H9 (cell line): ENCODE results near the gene DLL3. TPM values are rescaled to one million over a fixed set of nuclear protein-coding genes. Genes with fewer than 3 reads are reported as not detected.

ENCODE experiments used
- DNase-seq: peaks from one replicate; pipeline ENCODE4 v3.0.0-alpha.2; 2017
- H2AFZ ChIP-seq: one replicate; pipeline ENCODE4 v1.6.1; 2013; ENCODE audit warnings: mild to moderate bottlenecking, low read length, control low read depth, moderate library complexity
- H2AK5ac ChIP-seq: 2 replicates; pipeline ENCODE4 v1.6.1; 2013; ENCODE audit warnings: low read length, control low read depth, mixed read lengths; ENCODE audit not compliant: insufficient read length
- H2BK120ac ChIP-seq: one replicate; pipeline ENCODE4 v1.6.1; 2013; ENCODE audit warnings: low read depth, mild to moderate bottlenecking, low read length, control low read depth, inconsistent platforms; ENCODE audit not compliant: poor library complexity, severe bottlenecking
- H2BK12ac ChIP-seq: 2 replicates; pipeline ENCODE4 v1.6.1; 2013; ENCODE audit warnings: low read length, control low read depth, mixed read lengths, low read depth; ENCODE audit not compliant: insufficient read length
- H2BK15ac ChIP-seq: 2 replicates; pipeline ENCODE4 v1.6.1; 2013; ENCODE audit warnings: low read depth, low read length, control low read depth
- H2BK20ac ChIP-seq: one replicate; pipeline ENCODE4 v1.6.1; 2013; ENCODE audit warnings: low read depth, mild to moderate bottlenecking, low read length, control low read depth, inconsistent platforms; ENCODE audit not compliant: poor library complexity, severe bottlenecking
- H2BK5ac ChIP-seq: 2 replicates; pipeline ENCODE4 v1.6.1; 2013; ENCODE audit warnings: low read length, control low read depth, mixed read lengths; ENCODE audit not compliant: insufficient read length
- H3K14ac ChIP-seq: 2 replicates; pipeline ENCODE4 v1.6.1; 2013; ENCODE audit warnings: low read length, control low read depth; ENCODE audit not compliant: insufficient read depth
- H3K18ac ChIP-seq: 2 replicates; pipeline ENCODE4 v1.6.1; 2013; ENCODE audit warnings: low read depth, mild to moderate bottlenecking, mixed read lengths, low read length, control low read depth; ENCODE audit not compliant: insufficient read length
- H3K23ac ChIP-seq: 2 replicates; pipeline ENCODE4 v1.6.1; 2013; ENCODE audit warnings: low read length, control low read depth, mixed read lengths, low read depth; ENCODE audit not compliant: insufficient read length
- H3K23me2 ChIP-seq: 2 replicates; pipeline ENCODE4 v1.6.1; 2013; ENCODE audit warnings: low read depth, mild to moderate bottlenecking, mixed read lengths, low read length, control low read depth; ENCODE audit not compliant: insufficient read length, poor library complexity, severe bottlenecking
- H3K27ac ChIP-seq: 2 replicates; pipeline ENCODE4 v1.5.1; 2013; ENCODE audit warnings: low read length, control low read depth, mixed read lengths, low read depth; ENCODE audit not compliant: insufficient read length
- H3K27me3 ChIP-seq: 2 replicates; pipeline ENCODE4 v1.6.1; 2013; ENCODE audit warnings: low read length, control low read depth, inconsistent platforms; ENCODE audit not compliant: insufficient read depth
- H3K4ac ChIP-seq: 2 replicates; pipeline ENCODE4 v1.6.1; 2013; ENCODE audit warnings: low read depth, mild to moderate bottlenecking, control low read depth, inconsistent platforms, low read length, moderate library complexity
- H3K4me1 ChIP-seq: 2 replicates; pipeline ENCODE4 v1.6.1; 2013; ENCODE audit warnings: low read length, control low read depth, inconsistent platforms; ENCODE audit not compliant: insufficient read depth
- H3K4me2 ChIP-seq: 2 replicates; pipeline ENCODE4 v1.6.1; 2013; ENCODE audit warnings: low read length, control low read depth, mixed read lengths; ENCODE audit not compliant: insufficient read length, insufficient read depth
- H3K56ac ChIP-seq: 2 replicates; pipeline ENCODE4 v1.6.1; 2013; ENCODE audit warnings: low read depth, mild to moderate bottlenecking, mixed read lengths, low read length, control low read depth; ENCODE audit not compliant: insufficient read length
- H3K79me1 ChIP-seq: 2 replicates; pipeline ENCODE4 v1.6.1; 2013; ENCODE audit warnings: low read depth, mild to moderate bottlenecking, moderate library complexity, low read length, control low read depth, inconsistent platforms; ENCODE audit not compliant: insufficient read depth, poor library complexity, severe bottlenecking
- H3K79me2 ChIP-seq: 2 replicates; pipeline ENCODE4 v1.6.1; 2013; ENCODE audit warnings: low read length, control low read depth, inconsistent platforms; ENCODE audit not compliant: insufficient read depth
- H3K9ac ChIP-seq: 2 replicates; pipeline ENCODE4 v1.6.1; 2013; ENCODE audit warnings: low read length, control low read depth, mixed read lengths; ENCODE audit not compliant: insufficient read length; ENCODE audit errors: extremely low read depth
- H3K9me3 ChIP-seq: one replicate; pipeline ENCODE4 v1.6.1; 2013; ENCODE audit warnings: low read depth, low read length, inconsistent platforms; ENCODE audit not compliant: control insufficient read depth
- H3T11ph ChIP-seq: one replicate; pipeline ENCODE4 v1.6.1; 2013; ENCODE audit warnings: mild to moderate bottlenecking, low read length, control low read depth, inconsistent platforms
- H4K20me1 ChIP-seq: one replicate; pipeline ENCODE4 v1.6.1; 2013; ENCODE audit not compliant: control insufficient read depth, insufficient read length, insufficient read depth
- H4K5ac ChIP-seq: 2 replicates; pipeline ENCODE4 v1.6.1; 2013; ENCODE audit warnings: low read depth, mild to moderate bottlenecking, mixed read lengths, low read length, control low read depth; ENCODE audit not compliant: insufficient read length
- H4K8ac ChIP-seq: replicated peaks from 2 replicates; pipeline ENCODE4 v1.6.1; 2013; ENCODE audit warnings: low read length, control low read depth, mixed read lengths, low read depth; ENCODE audit not compliant: insufficient read length
- H4K91ac ChIP-seq: 2 replicates; pipeline ENCODE4 v1.6.1; 2013; ENCODE audit warnings: low read depth, mild to moderate bottlenecking, moderate library complexity, mixed read lengths, low read length, control low read depth; ENCODE audit not compliant: insufficient read length
- H3K27ac Mint-ChIP-seq, 3 experiments: 2 replicates in 2 of 3; 3 replicates in 1 of 3; pipeline ENCODE4 v1.8.0; 2020 to 2021; ENCODE audit warnings: mixed read lengths in 3 of 3, mild to moderate bottlenecking in 1 of 3, moderate library complexity in 1 of 3
- H3K27me3 Mint-ChIP-seq: 2 replicates; pipeline ENCODE4 v1.8.0; 2021; ENCODE audit warnings: low read depth, mild to moderate bottlenecking, moderate library complexity, mixed read lengths
- H3K36me3 Mint-ChIP-seq, 3 experiments: 2 replicates in 2 of 3; 3 replicates in 1 of 3; pipeline ENCODE4 v1.8.0; 2020 to 2021; ENCODE audit warnings: low read depth in 3 of 3, mixed read lengths in 3 of 3; ENCODE audit not compliant: insufficient read depth in 1 of 3
- H3K4me1 Mint-ChIP-seq, 2 experiments: 2 replicates each; pipeline ENCODE4 v1.8.0; 2020; ENCODE audit warnings: mixed read lengths in 2 of 2
- H3K4me3 Mint-ChIP-seq, 2 experiments: 2 replicates in 1 of 2; 3 replicates in 1 of 2; pipeline ENCODE4 v1.8.0; 2020 to 2021; ENCODE audit warnings: mild to moderate bottlenecking in 2 of 2, mixed read lengths in 2 of 2, moderate library complexity in 1 of 2
- H3K9me3 Mint-ChIP-seq, 2 experiments: 2 replicates in 1 of 2; 3 replicates in 1 of 2; pipeline ENCODE4 v1.8.0; 2020; ENCODE audit warnings: mild to moderate bottlenecking in 2 of 2, mixed read lengths in 2 of 2, moderate library complexity in 1 of 2
- CTCF ChIP-seq: fragments of 200-600 bp; sonication (generic); conservative IDR thresholded peaks from 3 replicates; pipeline ENCODE4 v1.8.0; 2021; ENCODE audit warnings: antibody characterized with exemption, mild to moderate bottlenecking
- WGBS: extraction: QIAGEN DNeasy Blood & Tissue Kit; methylation state at CpG from one replicate; pipeline ENCODE4 v1.1.7; 2013; ENCODE audit warnings: missing lambda C conversion rate, low lambda C conversion rate, mixed read lengths; ENCODE audit not compliant: insufficient read length; ENCODE audit errors: extremely low coverage; 5-methylcytosine and 5-hydroxymethylcytosine counted together
- total RNA-seq: library from RNA; stranded (reverse); gene quantifications from 2 replicates; pipeline ENCODE4 v1.2.1, GENCODE V29; 2021

DLL3 gene
- total RNA-seq, 1 experiment from 2014 or later, result 2.5 TPM

GRCh38 chr19:39512988-39513387, 14.2 kb downstream of the DLL3 start:
- peaks cover 10% of the 10 kb centered on the region for H3K23me2 ChIP-seq
- no peak overlapping the region for H2BK20ac ChIP-seq
- H3K27me3 Mint-ChIP-seq, result peaks cover 71% of the 10 kb centered on the region
- no peak overlapping the region for H2BK15ac ChIP-seq
- H2AK5ac ChIP-seq, result no peak overlapping the region
- no CpG with 5 or more reads among the region's 2 CpGs for WGBS
- no peak for TF ChIP-seq CTCF
- DNase-seq, result no peak
- H4K20me1 ChIP-seq, result no peaks in the 10 kb centered on the region
- H4K5ac ChIP-seq, result no peak overlapping the region
- no peak overlapping the region for H2AFZ ChIP-seq
- H2BK5ac ChIP-seq, result no peak overlapping the region
- H4K91ac ChIP-seq, result no peak overlapping the region
- no peak overlapping the region for H3K14ac ChIP-seq
- H3K18ac ChIP-seq, result no peak overlapping the region
- H3K56ac ChIP-seq, result no peak overlapping the region
- peaks cover 15 to 18% of the 10 kb centered on the region in 2 experiments for H3K4me1 Mint-ChIP-seq
- H2BK12ac ChIP-seq, result no peak overlapping the region
- H3K4ac ChIP-seq, result no peak overlapping the region
- H3K23ac ChIP-seq, result no peak overlapping the region
- H3K27ac ChIP-seq, result no peak overlapping the region
- no peak overlapping the region for H2BK120ac ChIP-seq
- H3K9me3 ChIP-seq, result no peaks in the 10 kb centered on the region
- H3K4me3 Mint-ChIP-seq, result no peak overlapping the region
- peaks cover 4 to 8% (median 5%) of the 10 kb centered on the region in 3 experiments; a peak in 6 of 7 replicates for H3K36me3 Mint-ChIP-seq
- H3K4me1 ChIP-seq, result no peaks in the 10 kb centered on the region; the same call in 1 of the 2 replicates
- H3K79me2 ChIP-seq, result no peaks in the 10 kb centered on the region; the same call in 1 of the 2 replicates
- H4K8ac ChIP-seq, result no peak overlapping the region
- no peak overlapping the region for H3T11ph ChIP-seq
- H3K4me2 ChIP-seq, result no peak overlapping the region
- no peak overlapping the region for H3K9ac ChIP-seq
- H3K9me3 Mint-ChIP-seq, result no peaks in the 10 kb centered on the region; a peak in 1 of 5 replicates
- H3K79me1 ChIP-seq, result peaks cover 4% of the 10 kb centered on the region
- H3K27me3 ChIP-seq, result peaks cover 5% of the 10 kb centered on the region; the same call in 1 of the 2 replicates
- no peak overlapping the region for H3K27ac Mint-ChIP-seq
